Neural cell (in vitro differentiated cells): ENCODE results near the gene DIRAS2. TPM values are rescaled to one million over a fixed set of nuclear protein-coding genes. Genes with fewer than 3 reads are reported as not detected.

Experiments
- H2AFZ ChIP-seq: fragments of 200-600, 300-800 bp; sonication (generic), shearing (Covaris generic); 2 replicates; pipeline ENCODE4 v1.6.0; 2014; ENCODE audit warnings: low read depth, mild to moderate bottlenecking, antibody characterized with exemption, low read length, moderate library complexity
- H3F3A ChIP-seq: fragments of 200-600 bp; shearing (Covaris generic); 2 replicates; pipeline ENCODE4 v1.6.1; 2016; ENCODE audit warnings: mild to moderate bottlenecking, moderate library complexity, mixed read lengths, antibody characterized with exemption, low read length; ENCODE audit not compliant: insufficient read depth, poor library complexity, severe bottlenecking
- H3K27ac ChIP-seq: fragments of 200-600, 300-800 bp; sonication (generic), shearing (Covaris generic); 2 replicates; pipeline ENCODE4 v1.5.1; 2014; ENCODE audit warnings: mild to moderate bottlenecking, low read length, moderate library complexity
- H3K27me3 ChIP-seq: fragments of 300-800, 200-600 bp; sonication (generic), shearing (Covaris generic); 2 replicates; pipeline ENCODE4 v1.6.0; 2014; ENCODE audit warnings: mild to moderate bottlenecking, low read depth, low read length, moderate library complexity; ENCODE audit not compliant: insufficient read depth
- H3K36me3 ChIP-seq: fragments of 300-800, 200-600 bp; sonication (generic), shearing (Covaris generic); 2 replicates; pipeline ENCODE4 v1.5.1; 2014; ENCODE audit warnings: mild to moderate bottlenecking, antibody characterized with exemption, low read length, moderate library complexity; ENCODE audit not compliant: insufficient read depth
- H3K4me2 ChIP-seq: fragments of 300-800, 200-600 bp; sonication (generic), shearing (Covaris generic); 2 replicates; pipeline ENCODE4 v1.6.0; 2014; ENCODE audit warnings: mild to moderate bottlenecking, low read length
- H3K4me3 ChIP-seq: fragments of 300-800, 200-600 bp; sonication (generic), shearing (Covaris generic); 2 replicates; pipeline ENCODE4 v1.5.1; 2014; ENCODE audit warnings: mild to moderate bottlenecking, low read length, moderate library complexity
- H3K79me2 ChIP-seq: fragments of 200-600 bp; shearing (Covaris generic); replicated peaks from 2 replicates; pipeline ENCODE4 v1.6.0; 2014; ENCODE audit warnings: mild to moderate bottlenecking, low read length, moderate library complexity; ENCODE audit not compliant: insufficient read depth
- H3K9ac ChIP-seq: fragments of 300-800, 200-600 bp; sonication (generic), shearing (Covaris generic); 2 replicates; pipeline ENCODE4 v1.6.1; 2016; ENCODE audit warnings: mild to moderate bottlenecking, low read length, mixed read lengths
- H3K9me2 ChIP-seq: fragments of 200-600 bp; shearing (Covaris generic); 2 replicates; pipeline ENCODE4 v1.6.1; 2016; ENCODE audit warnings: mild to moderate bottlenecking, low read length, mixed read lengths; ENCODE audit not compliant: insufficient read depth
- H3K9me3 ChIP-seq: fragments of 200-600, 300-800 bp; sonication (generic), shearing (Covaris generic); 2 replicates; pipeline ENCODE4 v1.6.1; 2016; ENCODE audit warnings: mild to moderate bottlenecking, mixed run types, low read length, moderate library complexity, mixed read lengths
- H4K20me1 ChIP-seq: fragments of 200-600 bp; shearing (Covaris generic); 2 replicates; pipeline ENCODE4 v1.6.1; 2016; ENCODE audit warnings: mild to moderate bottlenecking, mixed run types; ENCODE audit not compliant: insufficient read depth
- CTCF ChIP-seq: fragments of 450-650 bp; IDR thresholded peaks from 2 replicates; pipeline ENCODE4 v1.5.1; 2014; ENCODE audit warnings: antibody characterized with exemption, mild to moderate bottlenecking, moderate library complexity; ENCODE audit not compliant: poor library complexity, severe bottlenecking
- EP300 ChIP-seq: fragments of 450-650 bp; conservative IDR thresholded peaks from 2 replicates; pipeline ENCODE4 v1.6.1; 2014; ENCODE audit warnings: antibody characterized with exemption, mild to moderate bottlenecking, moderate library complexity; ENCODE audit not compliant: poor library complexity, severe bottlenecking
- MXI1 ChIP-seq: fragments of 450-650 bp; conservative IDR thresholded peaks from 2 replicates; pipeline ENCODE4 v1.6.1; 2014; ENCODE audit warnings: antibody characterized with exemption, mild to moderate bottlenecking; ENCODE audit not compliant: poor library complexity, severe bottlenecking
- POLR2AphosphoS5 ChIP-seq: IDR thresholded peaks from 2 replicates; pipeline ENCODE4 v1.6.1; 2012
- RAD21 ChIP-seq: fragments of 450-650 bp; conservative IDR thresholded peaks from 2 replicates; pipeline ENCODE4 v1.6.1; 2014; ENCODE audit warnings: antibody characterized with exemption, mild to moderate bottlenecking, moderate library complexity
- REST ChIP-seq: IDR thresholded peaks from 2 replicates; pipeline ENCODE4 v1.6.1; 2012; ENCODE audit warnings: borderline replicate concordance
- SMC3 ChIP-seq: fragments of 450-650 bp; conservative IDR thresholded peaks from 2 replicates; pipeline ENCODE4 v1.6.1; 2014; ENCODE audit warnings: antibody characterized with exemption, mild to moderate bottlenecking, moderate library complexity; ENCODE audit not compliant: poor library complexity
- TAF1 ChIP-seq: IDR thresholded peaks from 2 replicates; pipeline ENCODE4 v1.6.1; 2012; ENCODE audit warnings: low read depth
- polyA plus RNA-seq: library from polyadenylated mRNA; depleted of rRNA; stranded (reverse); fragments of >200 nt; gene quantifications from 2 replicates; pipeline ENCODE4 v1.2.3, GENCODE V29; 2014

DIRAS2 gene
- polyA plus RNA-seq, 1 donor from 2014 or later, result 26.7 TPM

GRCh38 chr9:90631964-90632363, 10.7 kb downstream of the DIRAS2 start:
- Histone ChIP-seq H3K27me3 (no peaks in the 10 kb centered on the region), H3K79me2 (peaks cover 3% of the 10 kb centered on the region), H3K36me3 (no peaks in the 10 kb centered on the region), H3F3A (no peaks in the 10 kb centered on the region), H3K9me2 (no peaks in the 10 kb centered on the region), H2AFZ (no peak overlapping the region), H3K4me3 (no peak overlapping the region), H3K4me2 (no peak overlapping the region), H4K20me1 (no peaks in the 10 kb centered on the region), H3K9me3 (no peaks in the 10 kb centered on the region), H3K27ac (no peak overlapping the region), H3K9ac (no peak overlapping the region)
- TF ChIP-seq MXI1, result no peak
- no peak for TF ChIP-seq CTCF
- TF ChIP-seq POLR2AphosphoS5, result no peak

- no peaks in the 10 kb centered on the region for H3K9me3 ChIP-seq
- H3K9ac ChIP-seq, result no peak overlapping the region
Measured at GRCh38 chr9:90629991-90630390, 12.6 kb downstream of the DIRAS2 start.

More at GRCh38 chr9:90629991-90630390, 12.6 kb downstream of the DIRAS2 start:
- H3K36me3 ChIP-seq, result no peaks in the 10 kb centered on the region
- no peaks in the 10 kb centered on the region for H3K27me3 ChIP-seq
- no peaks in the 10 kb centered on the region for H4K20me1 ChIP-seq
- no peaks in the 10 kb centered on the region for H3K9me2 ChIP-seq
- H3K4me3 ChIP-seq, result no peak overlapping the region
- H3K79me2 ChIP-seq, result peaks cover 3% of the 10 kb centered on the region
- no peak overlapping the region for H3K4me2 ChIP-seq
- H3K27ac ChIP-seq, result no peak overlapping the region
- TF ChIP-seq RAD21 (no peak), EP300 (no peak), TAF1 (no peak), REST (no peak), SMC3 (no peak), CTCF (no peak), POLR2AphosphoS5 (no peak)
- no peak overlapping the region for H2AFZ ChIP-seq
- H3F3A ChIP-seq, result no peaks in the 10 kb centered on the region
